Left renal cortex interstitium (tissue), 4 donors: ENCODE results near the gene OBSL1. TPM values are rescaled to one million over a fixed set of nuclear protein-coding genes. Genes with fewer than 3 reads are reported as not detected.

Source experiments
- DNase-seq, 4 donors: peaks; one replicate each; pipeline ENCODE4 v3.0.0-alpha.2; 2013; ENCODE audit warnings: low read depth in 4 of 4, low spot score in 2 of 4, missing footprints in 1 of 4
- polyA plus RNA-seq, 4 donors: library from polyadenylated mRNA; unstranded; fragments of 120-200 nt; gene quantifications; one replicate each; pipeline ENCODE4 v1.2.1, GENCODE V29; 2013; ENCODE audit not compliant: insufficient read length in 4 of 4

Gene OBSL1
- polyA plus RNA-seq, 4 donors = 127 to 208 (median 175) TPM

- peak; percentile 97 for DNase-seq
These were observed 26.4 kb upstream of the OBSL1 start, which contains the start of gene STK11IP for GRCh38 chr2:219597552-219598307. Gene STK11IP (plus strand): TSS chr2:219597857. CDS start chr2:219598120, 263 bp downstream.

DNA sequence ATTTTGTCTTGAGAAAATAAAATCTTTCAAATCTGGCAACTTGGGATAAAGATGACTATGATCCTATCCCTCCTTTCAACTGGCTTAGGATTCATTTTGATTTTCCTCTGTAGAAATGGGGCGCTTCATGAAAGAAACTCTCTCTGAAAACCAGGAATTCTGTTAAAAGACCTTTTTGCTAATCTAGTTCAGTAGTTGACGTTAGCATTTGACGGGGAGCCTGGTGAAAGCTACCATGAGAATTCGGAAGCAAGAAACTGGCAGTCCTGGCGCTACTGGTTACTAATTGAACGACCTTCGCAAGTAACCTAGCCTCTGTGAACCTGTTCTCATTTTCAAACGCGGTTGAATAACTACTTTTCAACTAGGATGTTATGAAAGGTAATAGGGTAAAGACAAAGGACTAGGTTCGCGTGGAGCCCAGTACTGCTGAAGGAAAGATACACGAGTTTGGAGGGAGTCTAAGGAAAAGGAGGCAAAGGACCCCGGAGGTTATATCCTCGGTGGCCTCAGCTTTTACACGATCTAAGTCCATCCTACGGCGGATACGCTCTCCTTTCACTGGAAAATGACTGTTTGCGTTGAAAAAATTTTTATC is 25.7 kb upstream of the OBSL1 start:
- DNase-seq = no peak

DNA sequence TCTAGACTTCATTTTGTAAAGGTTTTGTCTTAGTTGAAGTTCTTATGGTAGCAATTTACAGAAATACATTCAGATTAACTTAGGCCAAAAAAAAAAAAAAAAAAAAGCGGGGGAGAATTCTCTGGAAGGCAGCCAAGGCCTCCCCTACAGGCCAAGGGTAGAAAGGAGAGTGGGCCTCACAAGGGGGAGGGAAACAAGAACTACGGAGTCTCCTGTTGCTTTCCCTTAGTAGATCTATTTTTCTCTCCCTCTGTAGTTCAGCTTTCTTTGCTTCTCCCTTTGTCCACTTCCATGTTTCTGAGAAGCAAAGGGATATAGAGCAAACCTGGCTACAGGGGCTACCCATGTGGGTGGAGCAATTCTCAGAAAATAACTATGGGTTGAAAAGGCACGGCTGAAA is 23.9 kb upstream of the OBSL1 start:
- DNase-seq = no peak

DNA sequence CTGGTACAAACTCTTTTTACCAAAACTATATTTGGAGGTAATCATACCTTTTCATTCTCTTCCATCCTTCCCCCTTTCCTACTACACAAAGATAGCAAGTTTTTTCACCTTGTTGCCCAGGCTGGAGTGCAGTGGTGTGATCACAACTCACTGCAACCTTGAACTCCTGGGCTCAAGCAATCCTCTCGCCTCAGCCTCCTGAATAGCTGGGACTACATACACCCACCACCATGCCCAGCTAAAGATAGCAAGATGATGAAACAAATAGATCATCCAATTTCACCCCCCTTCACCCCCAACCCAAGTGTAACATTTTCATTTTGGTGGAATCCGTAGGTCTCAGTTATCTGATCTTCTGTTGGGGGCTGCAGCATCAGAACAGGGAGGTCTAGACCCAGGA is 21.8 kb upstream of the OBSL1 start:
- no peak for DNase-seq

DNA sequence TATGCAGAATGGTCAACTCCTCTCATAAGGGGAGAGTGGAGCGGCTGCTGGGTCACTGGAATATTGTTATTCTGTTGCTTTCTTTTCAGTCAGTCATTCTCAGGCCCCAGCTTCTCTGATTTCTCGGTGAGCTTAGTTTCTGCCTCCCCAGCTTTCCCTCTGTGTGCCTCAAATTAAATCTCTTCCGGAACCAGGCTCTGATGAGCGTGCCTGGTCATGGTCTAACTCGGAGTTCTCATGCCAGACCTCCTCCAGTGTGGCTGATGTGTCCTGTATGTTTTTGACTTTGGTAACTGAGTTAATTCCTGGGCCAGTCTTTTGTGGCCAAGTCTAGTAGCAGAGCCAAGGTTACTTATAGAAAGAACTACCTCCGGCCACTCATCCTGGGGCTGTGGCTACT is 21.4 kb upstream of the OBSL1 start:
- DNase-seq = no peak

GRCh38 chr2:219591091-219591490 is 19.8 kb upstream of the OBSL1 start:
- no peak for DNase-seq

DNA sequence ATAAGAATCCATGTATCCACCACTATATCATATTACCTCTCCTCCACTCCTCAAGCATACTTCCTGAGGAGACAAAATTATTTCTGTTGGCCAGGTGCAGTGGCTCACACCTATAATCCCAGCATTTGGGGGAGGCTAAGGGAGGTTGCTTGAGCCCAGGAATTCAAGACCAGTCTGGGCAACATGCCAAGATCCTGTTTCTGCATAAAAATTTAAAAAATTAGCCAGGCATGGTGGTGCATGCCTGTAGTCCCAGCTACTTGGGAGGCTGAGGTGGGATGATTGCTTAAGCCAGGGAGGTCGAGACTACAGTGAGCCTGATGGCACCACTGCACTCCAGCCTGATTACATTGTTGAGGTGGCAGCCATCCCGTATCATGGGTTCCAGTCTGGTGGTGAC is 10.0 kb upstream of the OBSL1 start:
- no peak for DNase-seq

- DNase-seq = no peak
These were observed 7.7 kb upstream of the OBSL1 start for GRCh38 chr2:219578811-219579613.

DNA sequence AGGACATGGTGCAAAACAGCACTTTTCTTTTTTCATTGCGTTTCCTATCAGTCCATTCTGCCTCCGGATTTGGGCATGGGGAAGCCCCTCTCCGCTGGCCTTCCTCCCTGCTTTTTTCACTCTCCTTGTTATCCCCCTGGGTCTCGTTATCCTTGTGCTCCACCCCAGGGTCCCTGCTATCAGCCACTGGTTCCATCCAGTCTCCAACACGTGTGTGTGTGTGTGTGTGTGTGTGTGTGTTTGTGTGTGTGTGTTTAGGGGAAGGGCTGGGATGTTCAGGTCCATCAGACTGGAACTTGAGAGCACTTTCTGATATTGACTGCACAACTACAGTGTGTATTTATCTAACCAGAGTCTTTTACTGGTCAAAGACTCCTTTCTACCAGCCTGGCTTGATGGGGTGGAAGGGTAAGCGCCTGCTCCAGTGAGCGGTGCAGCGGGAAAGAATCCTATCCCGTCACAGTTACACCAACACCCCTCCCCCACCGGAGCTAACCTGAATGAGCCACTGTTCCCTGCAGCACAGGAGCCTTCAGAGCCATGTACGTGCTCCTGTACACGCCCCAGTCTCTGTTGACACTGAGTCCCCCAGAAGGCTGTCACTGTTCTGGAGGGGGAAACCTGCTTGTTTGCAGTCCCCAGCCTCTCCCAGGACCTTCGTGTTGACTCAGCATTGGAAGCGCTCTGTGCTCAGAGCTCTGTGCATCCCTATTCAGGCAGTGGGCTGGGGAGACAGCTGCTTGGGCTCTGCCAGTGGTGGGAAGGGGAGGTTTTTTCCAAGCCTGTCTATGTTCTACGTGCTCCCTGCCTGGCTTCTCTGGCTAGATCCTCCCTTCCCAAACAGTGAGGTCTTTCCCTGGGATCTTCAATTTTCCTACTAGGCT is 5.4 kb upstream of the OBSL1 start:
- DNase-seq = no peak

DNA sequence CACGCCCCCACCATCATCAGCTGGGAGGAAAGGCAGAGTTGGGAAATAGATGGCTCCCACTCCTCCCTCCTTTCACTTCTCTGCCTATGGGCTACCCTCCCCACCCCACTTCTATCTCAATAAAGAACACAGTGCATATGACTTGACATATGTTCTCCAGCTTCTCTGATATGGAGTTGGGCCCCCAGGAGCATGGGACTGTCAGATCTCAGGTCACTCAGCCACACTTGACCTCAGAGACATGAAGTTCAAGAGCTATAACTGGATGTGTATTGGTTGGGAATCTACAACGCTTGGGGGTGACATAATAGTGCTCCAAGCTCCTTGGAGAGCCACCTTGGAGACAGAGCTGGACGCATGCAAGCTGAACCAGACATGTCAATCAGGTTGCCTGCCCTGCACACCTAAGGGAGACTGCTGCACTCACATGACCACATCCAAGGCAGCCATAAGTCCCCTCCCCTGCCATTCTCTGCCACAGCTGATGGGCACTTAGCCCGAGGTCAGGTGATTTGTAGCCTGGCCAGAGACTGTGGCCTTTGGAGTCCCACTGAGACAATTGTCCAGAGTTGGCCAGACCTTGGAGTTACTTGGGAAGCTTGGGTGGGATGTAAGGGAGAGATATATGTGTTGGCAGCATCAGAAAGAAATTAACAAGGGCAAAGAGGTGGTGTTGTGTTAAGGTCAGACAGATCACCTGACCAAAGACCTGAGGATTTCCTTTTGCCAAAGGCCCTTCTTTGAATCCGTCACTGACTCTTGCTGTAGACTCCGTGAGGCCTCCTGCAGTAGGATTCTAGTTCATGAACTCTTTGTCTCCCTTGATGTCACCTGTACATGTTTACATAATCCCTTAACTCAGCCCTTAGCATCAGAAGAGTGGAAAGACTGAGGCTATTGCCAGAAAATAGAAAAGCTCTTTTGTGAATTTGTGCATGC is 4.5 kb upstream of the OBSL1 start:
- no peak for DNase-seq

DNA sequence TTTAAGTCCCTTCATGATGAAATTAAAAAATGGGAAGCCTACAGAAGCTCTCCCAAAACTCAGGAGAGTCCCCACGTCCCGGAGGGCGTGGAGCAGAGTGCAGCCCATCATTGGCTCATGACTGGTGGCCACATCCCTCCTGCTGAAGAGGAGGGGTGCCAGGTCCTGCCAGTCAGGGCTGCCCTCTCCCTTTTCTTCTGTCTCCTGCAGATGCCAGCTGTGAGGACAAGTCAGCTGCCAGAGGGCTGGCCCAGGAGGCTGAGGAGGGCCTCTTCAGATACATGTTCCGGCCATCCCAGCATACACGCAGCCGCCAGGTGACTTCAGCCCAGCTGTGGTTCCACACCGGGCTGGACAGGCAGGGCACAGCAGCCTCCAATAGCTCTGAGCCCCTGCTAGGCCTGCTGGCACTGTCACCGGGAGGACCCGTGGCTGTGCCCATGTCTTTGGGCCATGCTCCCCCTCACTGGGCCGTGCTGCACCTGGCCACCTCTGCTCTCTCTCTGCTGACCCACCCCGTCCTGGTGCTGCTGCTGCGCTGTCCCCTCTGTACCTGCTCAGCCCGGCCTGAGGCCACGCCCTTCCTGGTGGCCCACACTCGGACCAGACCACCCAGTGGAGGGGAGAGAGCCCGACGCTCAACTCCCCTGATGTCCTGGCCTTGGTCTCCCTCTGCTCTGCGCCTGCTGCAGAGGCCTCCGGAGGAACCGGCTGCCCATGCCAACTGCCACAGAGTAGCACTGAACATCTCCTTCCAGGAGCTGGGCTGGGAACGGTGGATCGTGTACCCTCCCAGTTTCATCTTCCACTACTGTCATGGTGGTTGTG is 3.4 kb upstream of the OBSL1 start:
- no peak for DNase-seq

DNA sequence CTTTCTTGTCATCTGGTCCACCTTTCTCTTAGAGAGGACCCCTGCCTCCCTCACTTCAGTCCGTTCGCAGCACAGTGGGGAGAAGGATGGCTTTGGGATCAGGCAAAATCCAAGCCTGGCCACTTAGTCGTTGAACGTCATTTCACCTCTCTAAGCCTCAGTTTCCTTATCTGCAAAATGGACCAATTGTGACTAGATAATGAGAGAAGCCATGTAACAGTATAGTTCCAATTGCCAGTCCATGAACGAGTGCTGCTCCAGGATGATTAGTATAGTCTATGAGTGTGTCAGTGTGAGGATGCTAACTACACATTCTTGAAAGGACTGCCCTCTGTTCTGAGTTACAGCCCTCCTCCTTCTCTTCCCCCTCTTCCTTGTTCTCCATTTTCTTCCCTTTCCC is 1.8 kb upstream of the OBSL1 start:
- no peak for DNase-seq

DNA sequence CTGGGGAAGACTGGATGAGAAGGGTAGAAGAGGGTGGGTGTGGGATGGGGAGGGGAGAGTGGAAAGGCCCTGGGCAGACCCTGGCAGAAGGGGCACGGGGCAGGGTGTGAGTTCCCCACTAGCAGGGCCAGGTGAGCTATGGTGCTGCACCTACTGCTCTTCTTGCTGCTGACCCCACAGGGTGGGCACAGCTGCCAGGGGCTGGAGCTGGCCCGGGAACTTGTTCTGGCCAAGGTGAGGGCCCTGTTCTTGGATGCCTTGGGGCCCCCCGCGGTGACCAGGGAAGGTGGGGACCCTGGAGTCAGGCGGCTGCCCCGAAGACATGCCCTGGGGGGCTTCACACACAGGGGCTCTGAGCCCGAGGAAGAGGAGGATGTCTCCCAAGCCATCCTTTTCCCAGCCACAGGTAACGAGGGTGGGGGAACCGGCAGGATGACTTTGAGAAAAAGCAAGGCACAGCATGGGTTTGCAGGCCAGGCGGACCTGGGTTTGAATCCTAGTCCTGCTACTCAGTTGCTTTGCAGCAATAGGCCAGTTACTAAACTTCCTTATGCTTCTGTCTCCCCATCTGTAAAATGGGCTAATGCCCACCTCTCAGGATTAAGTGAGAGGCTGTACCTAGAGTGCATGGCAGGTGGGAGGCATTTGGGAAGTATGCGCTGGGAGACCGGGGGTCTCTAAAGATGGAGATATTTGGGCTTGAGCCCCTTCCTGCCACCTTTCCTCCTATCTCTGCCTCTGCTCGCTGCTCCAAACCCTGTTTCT is 1.1 kb upstream of the OBSL1 start, which contains the start of gene INHA:
Gene INHA, plus strand, starts transcription at position 74 of the 765 bp plus-strand sequence. Its CDS starts 65 bp downstream, at position 139.
- DNase-seq = no peak

DNA sequence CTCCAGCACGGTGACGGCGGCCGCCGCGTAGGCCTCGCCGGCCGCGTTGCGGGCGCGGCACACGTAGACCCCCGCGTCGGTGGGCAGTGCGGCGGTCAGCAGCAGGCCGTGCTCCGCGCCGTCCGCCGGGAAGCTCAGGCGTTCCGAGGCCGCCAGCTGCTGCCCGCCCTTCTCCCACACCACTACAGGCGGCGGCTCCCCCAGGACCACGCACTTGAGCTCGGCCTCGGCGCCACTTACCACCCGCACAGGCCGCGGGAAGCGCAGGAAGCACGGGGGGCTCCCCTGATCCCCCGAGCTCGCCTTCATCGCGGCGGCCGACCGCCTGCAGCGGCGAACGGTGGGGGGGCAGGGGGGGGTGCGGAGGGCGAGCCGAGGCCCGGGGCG is 422 bp downstream of the OBSL1 start:
- DNase-seq = no peak

- DNase-seq = no peak
These were observed 980 bp downstream of the OBSL1 start for GRCh38 chr2:219570194-219570923.

DNA sequence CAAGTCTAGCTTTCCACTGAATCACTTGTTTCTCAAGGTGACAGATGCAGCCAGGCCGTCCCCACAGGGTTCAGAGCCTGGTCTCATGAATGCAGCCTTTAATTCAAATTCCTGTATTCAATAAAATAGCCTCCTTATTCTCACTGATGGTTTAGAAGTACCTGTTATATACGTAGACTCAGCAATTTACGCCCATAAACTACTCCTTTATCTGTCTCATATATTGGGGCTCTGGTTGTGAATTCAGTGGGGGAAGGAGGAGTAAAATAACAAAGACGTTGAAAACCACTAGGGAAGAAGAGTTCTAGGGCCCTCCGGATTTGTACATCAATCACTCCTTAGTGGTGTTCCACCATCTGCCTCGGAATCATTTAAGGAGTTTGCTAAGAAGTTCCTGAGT is 1.7 kb downstream of the OBSL1 start:
- DNase-seq = no peak

GRCh38 chr2:219569041-219569440 is 2.3 kb downstream of the OBSL1 start:
- DNase-seq = no peak
